IPS-11a (cell line): ENCODE data around the gene RHBDF2.
"Not testable (repeated sequence)": the region's sequence is repeated elsewhere in the genome, so short reads cannot be mapped to it uniquely, and the experiment has no call there.

Source experiments
- H3K4me3 ChIP-seq: one replicate; pipeline ENCODE4 v1.5.1; 2013; ENCODE audit warnings: low read depth, low read length, control low read depth

The RHBDF2 gene

DNA sequence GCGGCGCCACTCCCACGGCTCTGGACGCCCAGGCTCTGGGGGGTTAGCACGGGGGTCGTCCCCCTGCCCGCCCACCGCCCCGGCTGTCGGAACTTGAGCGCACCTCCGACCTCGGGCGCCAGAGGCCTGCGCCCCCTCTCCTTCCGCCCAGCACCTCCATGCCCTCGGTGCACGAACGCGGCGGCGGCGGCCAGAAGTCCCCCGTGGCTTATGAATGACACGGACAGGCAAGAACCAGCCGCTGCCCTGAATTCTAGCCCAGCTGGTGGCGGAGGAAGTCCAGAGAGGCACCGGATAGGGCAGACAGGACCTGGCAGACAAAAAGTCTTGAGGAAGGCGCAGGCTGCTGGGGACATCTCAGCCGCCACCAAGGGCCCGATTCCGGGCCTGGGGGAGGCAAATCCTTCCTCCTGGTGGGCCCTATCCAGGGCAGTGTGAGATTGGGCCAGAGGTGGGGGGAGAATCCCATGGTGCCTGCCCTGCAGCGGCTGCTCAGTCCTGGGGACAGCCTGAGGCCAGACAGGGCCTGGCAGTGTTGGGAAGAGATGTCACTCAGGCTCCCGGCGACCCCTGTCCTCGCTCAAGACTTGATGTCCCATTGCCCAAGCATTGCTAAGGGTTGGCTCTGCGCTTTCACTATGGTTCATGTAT, 37.2 kb upstream of the RHBDF2 start:
- peak overlapping the region; percentile 37 for H3K4me3 ChIP-seq

DNA sequence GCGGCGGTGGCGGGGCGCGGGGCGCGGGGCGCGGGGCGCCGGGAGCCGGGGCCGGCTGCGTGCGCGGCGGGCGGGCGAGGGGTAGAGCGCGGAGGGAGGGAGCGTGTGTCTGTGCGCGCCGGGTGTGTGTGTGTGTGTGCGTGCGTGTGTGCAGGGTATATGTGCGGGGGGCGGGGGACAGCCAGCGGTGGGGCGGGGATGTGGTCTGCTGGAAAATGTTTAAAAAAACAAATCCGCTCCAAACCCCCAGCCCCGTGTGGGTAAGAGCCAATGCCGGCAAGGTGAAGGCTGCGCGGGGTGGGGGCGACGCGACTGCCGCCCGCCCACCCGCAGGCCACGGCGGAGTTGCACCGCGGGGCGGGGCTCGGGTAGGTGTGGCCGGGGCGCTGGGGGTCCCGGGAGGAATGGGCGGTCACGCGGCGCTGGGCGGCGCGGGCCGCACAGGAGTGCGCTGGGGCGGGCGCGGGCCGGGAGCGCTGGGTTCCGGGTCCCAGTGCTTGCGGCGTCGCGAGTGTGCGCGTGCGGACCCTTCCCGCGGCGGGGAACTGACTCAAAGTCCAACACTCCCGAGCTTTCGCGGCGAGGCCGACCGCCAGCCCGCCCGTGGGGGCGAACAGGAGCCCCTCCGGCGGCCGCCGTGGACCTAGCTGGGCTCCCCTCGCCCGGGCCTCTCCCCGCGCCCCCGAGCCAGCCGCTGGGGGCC, 36.5 kb upstream of the RHBDF2 start, which contains the start of gene CYGB:
Gene CYGB, minus strand, starts transcription at position 132 of the 703 bp plus-strand sequence. CDS start 167 bp downstream, outside the sequence.
- peak within 1 kb of the TSS; percentile 37 for H3K4me3 ChIP-seq

- H3K4me3 ChIP-seq = peak overlapping the region; percentile 27
Observed at GRCh38 chr17:76537288-76537577, 36.0 kb upstream of the RHBDF2 start.

- peak overlapping the region; percentile 27 for H3K4me3 ChIP-seq
Observed at GRCh38 chr17:76536511-76537287, 35.5 kb upstream of the RHBDF2 start.

- H3K4me3 ChIP-seq = no peak overlapping the region
Observed at GRCh38 chr17:76535788-76536510, 34.7 kb upstream of the RHBDF2 start.

DNA sequence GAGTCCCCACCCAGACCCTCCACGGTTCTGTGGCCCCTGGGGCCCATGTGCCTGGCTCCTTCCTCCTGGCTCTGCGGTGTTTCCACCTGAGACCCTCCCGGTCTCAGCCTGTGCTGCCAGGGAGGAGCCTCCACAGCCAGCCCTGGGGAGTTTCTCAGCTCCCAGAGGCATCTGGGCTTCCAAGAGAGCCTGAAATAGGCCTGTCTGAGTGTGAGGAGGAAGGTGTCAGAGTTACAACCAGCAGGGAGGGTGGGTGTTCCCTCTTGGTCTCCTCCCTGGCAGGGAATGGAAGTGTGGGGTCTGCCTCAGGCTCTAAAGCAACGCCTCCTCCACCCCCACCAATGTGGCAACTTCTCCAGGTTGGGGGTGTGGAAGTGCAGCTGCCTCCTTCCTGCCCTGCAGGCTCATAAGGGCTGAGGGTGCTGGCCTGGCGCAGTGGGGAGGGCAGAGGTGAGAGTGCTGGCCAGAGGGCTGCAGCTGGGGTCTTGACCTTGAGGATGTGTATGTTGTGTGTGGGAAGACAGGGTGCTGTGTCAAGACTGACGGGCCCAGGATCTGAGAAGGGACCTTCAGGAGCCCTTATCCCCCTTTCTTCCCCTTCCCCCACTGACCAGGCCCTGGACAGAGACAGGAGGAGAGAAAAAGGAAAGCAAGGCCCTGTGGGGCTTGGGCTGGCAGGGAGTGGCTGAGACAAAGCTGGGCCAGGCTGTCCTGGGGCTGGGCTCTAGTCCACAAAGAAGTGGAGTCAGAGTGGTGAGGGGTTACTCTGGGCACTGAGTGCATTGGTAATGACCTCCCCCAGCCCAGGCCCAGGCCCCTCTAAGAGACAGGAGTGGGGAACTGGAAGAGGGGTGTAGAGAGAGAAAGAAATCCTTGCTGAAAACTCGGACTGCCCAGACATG, 33.9 kb upstream of the RHBDF2 start:
- no peak overlapping the region for H3K4me3 ChIP-seq

GRCh38 chr17:76533640-76534359, 32.6 kb upstream of the RHBDF2 start:
- not testable (repeated sequence) for H3K4me3 ChIP-seq

DNA sequence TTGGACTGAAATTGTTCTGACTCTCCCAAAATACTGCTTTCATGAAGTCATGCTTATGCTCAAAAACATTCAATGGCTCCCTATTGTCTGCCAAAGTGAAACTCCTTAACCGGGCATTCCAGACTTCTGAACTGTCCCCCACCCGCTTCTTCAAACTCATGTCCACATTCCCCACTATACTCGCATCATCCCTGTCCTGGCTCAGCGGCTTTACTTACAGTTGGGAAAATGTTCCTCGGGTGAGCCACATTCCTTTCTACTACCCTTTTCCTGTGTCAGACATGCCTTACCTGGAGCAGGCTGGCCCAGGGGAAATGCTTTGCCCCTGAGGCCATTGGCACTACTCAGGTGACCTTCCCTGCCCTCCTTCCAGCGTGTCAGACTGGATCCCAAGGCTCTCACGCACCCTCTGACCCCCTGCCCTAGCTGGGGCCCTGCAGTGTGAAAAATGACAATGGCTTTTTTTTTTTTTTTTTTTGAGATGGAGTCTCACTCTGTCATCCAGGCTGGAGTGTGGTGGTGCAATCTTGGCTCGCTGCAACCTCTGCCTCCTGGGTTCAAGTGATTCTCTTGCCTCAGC, 30.9 kb upstream of the RHBDF2 start:
- H3K4me3 ChIP-seq = no peak overlapping the region

DNA sequence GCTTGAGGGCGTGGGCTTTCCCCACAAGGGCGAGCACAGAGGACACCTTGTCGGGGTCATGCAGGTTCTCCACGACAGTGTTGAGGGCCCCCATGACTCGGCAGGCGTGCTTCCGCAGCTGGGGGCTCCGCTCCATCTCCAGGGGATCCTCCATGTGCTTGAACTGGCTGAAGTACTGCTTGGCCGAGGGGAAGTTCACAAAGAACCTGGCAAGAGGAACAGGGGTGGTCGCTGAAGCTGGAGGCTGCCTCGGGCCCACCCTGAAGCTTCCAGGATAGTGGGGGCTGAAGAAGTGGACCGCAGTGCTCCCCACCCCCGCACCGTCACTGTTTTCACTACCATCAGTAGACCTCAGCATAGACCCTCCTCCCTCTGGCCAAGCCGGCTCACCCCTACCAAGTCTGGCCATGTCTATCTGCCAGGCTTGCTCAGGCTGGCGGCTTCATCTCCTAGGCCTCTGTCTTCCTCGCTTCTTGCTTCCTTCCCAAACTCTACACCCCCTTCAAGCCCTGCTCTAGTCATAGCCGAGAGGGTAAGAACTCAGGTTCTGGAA, 30.3 kb upstream of the RHBDF2 start:
- H3K4me3 ChIP-seq = no peak overlapping the region

DNA sequence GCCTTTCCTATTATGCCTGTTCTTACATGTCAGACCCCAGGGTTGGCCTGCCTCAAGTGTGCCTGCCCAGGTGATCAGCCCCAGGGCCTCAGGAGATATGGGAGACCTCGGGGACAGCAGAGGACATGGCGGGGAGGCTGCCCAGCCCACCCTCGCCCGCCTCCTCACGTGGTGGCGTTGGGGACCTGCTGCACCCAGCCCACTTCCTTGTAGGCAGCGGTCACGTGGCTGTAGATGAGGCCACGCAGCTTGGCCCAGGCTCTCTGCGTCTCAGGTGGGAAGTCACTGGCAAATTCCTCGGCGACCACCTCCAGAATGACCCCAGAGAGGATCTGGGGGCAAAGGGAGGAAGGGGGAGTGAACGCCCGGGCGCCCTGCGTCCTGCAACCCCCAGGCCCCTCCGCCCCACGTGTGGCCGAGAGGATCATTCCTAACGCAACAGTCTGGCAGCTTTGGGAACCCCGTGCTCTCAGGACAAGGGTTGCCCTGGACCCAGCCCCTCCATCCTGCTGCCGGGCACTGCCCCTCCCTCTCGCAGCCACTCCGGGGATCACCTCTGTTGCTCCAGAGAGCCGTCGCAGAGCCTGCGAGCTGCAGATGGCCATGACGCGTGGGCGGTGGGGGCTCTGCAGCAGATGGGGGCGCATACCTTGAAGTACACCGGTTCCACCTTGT, 29.7 kb upstream of the RHBDF2 start:
- no peak overlapping the region for H3K4me3 ChIP-seq

DNA sequence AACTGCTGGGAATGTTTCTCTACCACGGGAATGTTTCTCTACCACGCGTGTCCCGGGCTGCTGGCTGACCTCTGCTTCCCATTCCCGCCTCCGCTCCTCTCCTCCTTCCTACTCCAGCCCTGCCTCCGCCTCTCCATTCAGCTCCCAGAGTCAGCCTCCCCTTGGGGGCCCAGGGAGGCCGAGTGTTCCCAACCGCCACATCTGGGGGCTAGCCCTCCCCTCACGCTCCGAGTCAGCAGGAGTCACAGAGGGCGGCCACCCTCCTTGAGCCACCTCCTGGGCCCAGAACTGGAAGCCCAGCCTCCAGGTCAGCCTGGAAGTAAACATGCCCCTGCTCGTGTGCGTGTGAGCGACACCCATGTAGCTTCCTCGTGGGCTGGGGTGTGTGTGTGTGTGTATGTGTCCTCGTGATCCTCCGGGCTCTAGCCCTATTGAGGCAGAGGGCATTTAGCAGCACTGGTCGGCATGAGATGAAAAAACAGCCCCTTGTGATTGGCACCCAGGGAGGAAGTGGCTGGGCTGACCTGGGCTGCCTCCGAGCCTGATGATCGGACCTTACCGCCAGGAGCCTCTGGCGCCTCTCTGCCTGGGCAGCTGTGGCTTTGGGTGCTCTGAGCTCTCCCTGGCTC, 29.0 kb upstream of the RHBDF2 start:
- no peak overlapping the region for H3K4me3 ChIP-seq

DNA sequence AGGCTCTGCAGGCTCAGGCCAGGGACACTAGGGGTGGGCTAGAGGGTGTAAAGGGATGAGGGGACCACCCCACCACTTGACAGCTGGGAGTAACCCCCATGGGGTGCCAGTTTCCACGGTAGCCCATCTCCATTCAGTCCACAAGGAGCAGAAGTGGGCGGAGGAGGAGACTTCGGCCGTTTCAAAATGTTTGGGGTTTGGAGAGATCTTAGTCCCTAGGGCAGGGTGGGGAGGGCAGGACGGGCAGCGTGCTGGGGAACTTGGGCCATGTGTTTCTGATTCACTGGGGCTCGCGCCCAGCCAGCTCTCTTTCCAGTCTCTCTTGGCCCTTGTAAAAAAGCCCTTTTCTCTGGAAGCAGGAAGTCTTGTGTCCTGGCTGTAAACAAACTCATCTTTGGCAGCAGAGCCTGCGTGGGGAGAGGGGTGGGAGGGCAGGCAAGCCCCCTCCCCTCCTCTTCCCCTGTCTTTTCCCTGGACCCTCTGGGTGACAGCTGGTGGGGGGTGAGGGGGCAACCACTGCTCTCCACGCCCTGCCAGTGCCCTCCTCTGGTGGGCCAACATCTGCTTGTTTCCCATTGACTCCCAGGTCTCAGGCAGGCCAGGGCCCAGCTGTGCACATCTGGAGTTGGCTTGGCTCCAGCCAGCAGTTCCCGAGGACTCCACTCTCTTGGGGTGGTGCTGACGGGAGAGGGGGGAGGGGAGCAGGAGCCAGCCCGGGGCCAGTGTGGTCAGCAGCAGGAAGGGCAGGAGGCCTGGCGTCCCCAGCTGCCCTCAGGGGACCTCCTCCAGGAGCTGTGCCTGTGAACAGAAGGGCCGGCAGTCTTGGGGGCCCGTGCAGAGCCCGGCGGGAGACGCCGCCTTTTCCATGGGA, 28.2 kb upstream of the RHBDF2 start:
- H3K4me3 ChIP-seq = no peak overlapping the region

GRCh38 chr17:76528528-76529223, 27.5 kb upstream of the RHBDF2 start:
- no peak overlapping the region for H3K4me3 ChIP-seq

DNA sequence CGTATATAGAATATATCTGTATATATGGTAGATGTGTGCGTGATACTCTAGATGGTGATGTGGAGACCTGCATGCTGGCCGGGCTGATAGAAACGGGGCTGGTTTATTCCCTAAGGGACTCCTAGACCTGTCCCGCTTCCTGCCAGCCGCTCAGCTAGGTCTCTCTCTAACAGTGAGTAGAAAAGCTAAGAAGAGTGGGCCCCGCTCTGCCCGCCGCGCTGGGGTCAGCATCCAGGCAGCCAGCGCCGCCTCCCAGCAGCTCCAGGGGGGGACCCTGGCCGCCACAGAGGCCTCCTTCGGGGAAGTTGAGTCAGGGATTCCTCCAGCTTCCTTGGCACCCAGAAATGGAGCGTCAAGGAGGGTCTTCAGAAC, 26.9 kb upstream of the RHBDF2 start:
- H3K4me3 ChIP-seq = no peak overlapping the region

DNA sequence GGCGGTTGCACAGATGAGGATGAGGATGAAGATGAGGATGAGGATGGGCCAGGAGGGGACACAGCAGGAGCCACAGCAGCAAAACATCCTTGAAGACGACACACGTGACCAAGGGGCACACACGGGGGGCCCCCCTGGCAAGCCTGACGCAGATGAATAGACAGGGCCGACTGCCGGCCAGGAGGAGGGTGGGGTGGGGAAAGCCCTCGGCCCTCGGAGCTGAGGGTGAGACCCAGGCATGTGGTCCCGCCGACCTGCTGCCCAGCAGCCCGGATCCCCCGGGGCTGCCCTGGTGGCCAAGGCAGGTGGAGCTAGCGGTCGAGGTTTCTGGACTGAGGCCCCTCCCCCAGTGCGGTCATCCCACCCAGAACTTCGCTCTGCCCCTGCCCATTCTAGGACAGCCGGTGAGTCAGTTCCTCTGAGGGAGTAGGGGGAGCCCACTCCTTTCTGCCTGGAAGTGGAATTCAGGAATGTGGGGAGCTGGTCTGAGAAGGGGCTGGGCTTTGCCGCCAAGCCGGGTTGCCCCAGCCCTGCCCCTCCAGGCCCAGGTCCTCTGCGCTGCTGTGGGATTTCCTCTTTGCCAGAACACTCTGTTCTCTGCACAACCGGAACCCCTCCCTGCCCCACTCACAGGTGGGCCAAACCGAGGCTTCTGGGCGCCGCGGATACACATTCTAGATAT, 26.3 kb upstream of the RHBDF2 start:
- no peak overlapping the region for H3K4me3 ChIP-seq

GRCh38 chr17:76527016-76527415, 25.8 kb upstream of the RHBDF2 start:
- H3K4me3 ChIP-seq = not testable (repeated sequence)
